Body of pancreas (tissue), 4 donors: ENCODE results near the gene BICRA. TPM values are rescaled to one million over a fixed set of nuclear protein-coding genes. Genes with fewer than 3 reads are reported as not detected.

Source experiments
- ATAC-seq: fragments of 150-250 bp; one replicate; pipeline ENCODE4 v1.9.1; 2016
- DNase-seq, 4 donors: peaks; one replicate each; pipeline ENCODE4 v3.0.0-alpha.2; 2019
- H3K27ac ChIP-seq, 4 donors: fragments of 200-600 bp; sonication (generic); 1 replicate in 3 of 4; 2 replicates in 1 of 4; pipeline versions ENCODE4 v1.5.1 to v1.6.1; 2016 to 2019; ENCODE audit warnings: mild to moderate bottlenecking in 1 of 4, mixed read lengths in 1 of 4, moderate library complexity in 1 of 4
- H3K27me3 ChIP-seq, 2 donors: fragments of 200-600 bp; sonication (generic); one replicate each; pipeline ENCODE4 v1.6.0; 2016; ENCODE audit warnings: mild to moderate bottlenecking in 1 of 2
- H3K36me3 ChIP-seq, 2 donors: fragments of 200-600 bp; sonication (generic); replicated peaks in 1 of 2; 2 replicates each; pipeline ENCODE4 v1.5.1; 2016; ENCODE audit warnings: low read depth in 2 of 2; ENCODE audit not compliant: insufficient read depth in 1 of 2
- H3K4me1 ChIP-seq: fragments of 200-600 bp; sonication (generic); one replicate; pipeline ENCODE4 v1.6.0; 2016
- H3K4me3 ChIP-seq, 2 donors: fragments of 200-600 bp; sonication (generic); 1 replicate in 1 of 2; 2 replicates in 1 of 2; pipeline ENCODE4 v1.5.1; 2016 to 2019
- H3K9me3 ChIP-seq, 3 donors: fragments of 200-600 bp; sonication (generic); 1 replicate in 2 of 3; 2 replicates in 1 of 3; pipeline ENCODE4 v1.5.1; 2016
- POLR2A ChIP-seq, 3 donors: fragments of 450-650 bp; IDR thresholded peaks; one replicate each; pipeline ENCODE4 v1.6.1; 2016; ENCODE audit warnings: antibody characterized with exemption in 3 of 3, mild to moderate bottlenecking in 2 of 3
- WGBS, 2 donors: methylation state at CpG; one replicate each; pipeline ENCODE4 v1.1.5; 2017; 5-methylcytosine and 5-hydroxymethylcytosine counted together
- intact Hi-C: fragments of 100-400 bp; cut with DNase I; formaldehyde crosslinking; loops from one replicate; pipeline ENCODE4 v1.15.1; 2023
- total RNA-seq, 2 donors: library from RNA; depleted of rRNA; stranded (reverse); fragments of >200 nt; gene quantifications; one replicate each; pipeline ENCODE4 v1.1.0, GENCODE V29; 2016
- TF ChIP-seq, protein P1 (sequence below), 7 experiments: fragments of 450-650 bp in 4 of 7; fragments of 200-600 bp in 3 of 7; sonication (generic) in 3 of 7; IDR thresholded peaks; one replicate each; pipeline ENCODE4 v1.5.1; 2016 to 2019; ENCODE audit warnings: antibody characterized with exemption in 7 of 7

The BICRA gene
- total RNA-seq, 2 donors from 2014 or later = 2.6 to 26.4 TPM

DNA sequence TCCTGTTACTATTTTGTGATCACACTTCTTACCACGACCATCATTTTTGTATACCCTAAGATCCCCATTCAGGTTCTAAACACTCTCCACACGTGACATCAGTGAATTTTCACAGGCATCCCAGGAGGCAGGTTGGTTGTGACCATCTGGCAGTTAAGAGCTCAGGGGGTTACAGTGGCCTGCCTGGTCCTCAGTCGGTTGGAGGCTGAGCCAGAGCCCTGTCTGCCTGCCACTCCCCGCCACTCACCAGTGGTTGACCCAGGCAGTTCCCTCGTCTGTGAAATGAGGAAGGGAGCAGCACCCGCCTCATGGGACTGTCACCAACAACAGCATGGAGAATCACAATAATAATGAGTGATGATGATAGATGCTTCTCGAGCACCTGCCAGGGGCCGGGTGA, 67.9 kb downstream of the BICRA start:
- no peak for DNase-seq
- 89 to 90% methylated on average over 7 to 8 of the region's 8 CpGs for WGBS, 2 donors
- H3K4me3 ChIP-seq = no peak overlapping the region
- H3K4me1 ChIP-seq = no peaks in the 10 kb centered on the region
- H3K9me3 ChIP-seq = no peaks in the 10 kb centered on the region
- no peak for TF ChIP-seq POLR2A (IDR thresholded peaks at IDR 0.05)
- TF ChIP-seq, protein P1, sequence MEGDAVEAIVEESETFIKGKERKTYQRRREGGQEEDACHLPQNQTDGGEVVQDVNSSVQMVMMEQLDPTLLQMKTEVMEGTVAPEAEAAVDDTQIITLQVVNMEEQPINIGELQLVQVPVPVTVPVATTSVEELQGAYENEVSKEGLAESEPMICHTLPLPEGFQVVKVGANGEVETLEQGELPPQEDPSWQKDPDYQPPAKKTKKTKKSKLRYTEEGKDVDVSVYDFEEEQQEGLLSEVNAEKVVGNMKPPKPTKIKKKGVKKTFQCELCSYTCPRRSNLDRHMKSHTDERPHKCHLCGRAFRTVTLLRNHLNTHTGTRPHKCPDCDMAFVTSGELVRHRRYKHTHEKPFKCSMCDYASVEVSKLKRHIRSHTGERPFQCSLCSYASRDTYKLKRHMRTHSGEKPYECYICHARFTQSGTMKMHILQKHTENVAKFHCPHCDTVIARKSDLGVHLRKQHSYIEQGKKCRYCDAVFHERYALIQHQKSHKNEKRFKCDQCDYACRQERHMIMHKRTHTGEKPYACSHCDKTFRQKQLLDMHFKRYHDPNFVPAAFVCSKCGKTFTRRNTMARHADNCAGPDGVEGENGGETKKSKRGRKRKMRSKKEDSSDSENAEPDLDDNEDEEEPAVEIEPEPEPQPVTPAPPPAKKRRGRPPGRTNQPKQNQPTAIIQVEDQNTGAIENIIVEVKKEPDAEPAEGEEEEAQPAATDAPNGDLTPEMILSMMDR (IDR thresholded peaks at IDR 0.05) = no peak
- H3K27ac ChIP-seq = no peak overlapping the region
- peaks cover 0 to 6% of the 10 kb centered on the region in 2 donors for H3K36me3 ChIP-seq
- no peak for ATAC-seq
- no peaks in the 10 kb centered on the region for H3K27me3 ChIP-seq
- intact Hi-C loops = no loop called here

DNA sequence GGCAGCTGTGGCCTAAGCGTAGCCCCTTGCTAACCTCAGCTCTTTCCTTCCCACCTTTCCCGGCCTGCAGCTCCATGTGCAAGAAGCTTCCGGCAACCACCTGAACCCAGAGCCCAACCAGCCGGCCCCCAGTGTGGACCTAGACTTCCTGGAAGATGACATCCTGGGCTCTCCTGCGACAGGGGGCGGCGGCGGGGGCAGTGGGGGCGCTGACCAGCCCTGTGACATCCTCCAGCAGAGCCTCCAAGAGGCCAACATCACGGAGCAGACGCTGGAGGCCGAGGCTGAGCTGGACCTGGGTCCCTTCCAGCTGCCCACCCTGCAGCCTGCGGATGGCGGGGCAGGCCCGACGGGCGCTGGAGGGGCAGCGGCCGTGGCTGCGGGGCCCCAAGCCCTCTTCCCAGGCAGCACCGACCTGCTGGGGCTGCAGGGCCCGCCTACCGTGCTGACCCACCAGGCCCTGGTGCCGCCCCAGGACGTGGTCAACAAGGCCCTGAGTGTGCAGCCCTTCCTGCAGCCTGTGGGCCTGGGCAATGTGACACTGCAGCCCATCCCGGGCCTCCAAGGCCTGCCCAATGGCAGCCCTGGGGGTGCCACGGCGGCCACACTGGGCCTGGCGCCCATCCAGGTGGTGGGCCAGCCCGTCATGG, 70.4 kb downstream of the BICRA start:
- no peak overlapping the region for H3K27ac ChIP-seq
- intact Hi-C loops = no loop called here
- no peak for ATAC-seq
- no peak overlapping the region for H3K4me3 ChIP-seq
- DNase-seq = no peak
- H3K4me1 ChIP-seq = no peaks in the 10 kb centered on the region
- 82 to 90% methylated on average over 6 to 26 of the region's 30 CpGs for whole genome bisulfite sequencing, 2 donors
- no peaks in the 10 kb centered on the region for H3K9me3 ChIP-seq
- TF ChIP-seq POLR2A (IDR thresholded peaks at IDR 0.05) = no peak
- TF ChIP-seq, protein P1 (IDR thresholded peaks at IDR 0.05) = no peak
- no peaks in the 10 kb centered on the region for H3K27me3 ChIP-seq
- peaks cover 0 to 6% of the 10 kb centered on the region in 2 donors for H3K36me3 ChIP-seq

DNA sequence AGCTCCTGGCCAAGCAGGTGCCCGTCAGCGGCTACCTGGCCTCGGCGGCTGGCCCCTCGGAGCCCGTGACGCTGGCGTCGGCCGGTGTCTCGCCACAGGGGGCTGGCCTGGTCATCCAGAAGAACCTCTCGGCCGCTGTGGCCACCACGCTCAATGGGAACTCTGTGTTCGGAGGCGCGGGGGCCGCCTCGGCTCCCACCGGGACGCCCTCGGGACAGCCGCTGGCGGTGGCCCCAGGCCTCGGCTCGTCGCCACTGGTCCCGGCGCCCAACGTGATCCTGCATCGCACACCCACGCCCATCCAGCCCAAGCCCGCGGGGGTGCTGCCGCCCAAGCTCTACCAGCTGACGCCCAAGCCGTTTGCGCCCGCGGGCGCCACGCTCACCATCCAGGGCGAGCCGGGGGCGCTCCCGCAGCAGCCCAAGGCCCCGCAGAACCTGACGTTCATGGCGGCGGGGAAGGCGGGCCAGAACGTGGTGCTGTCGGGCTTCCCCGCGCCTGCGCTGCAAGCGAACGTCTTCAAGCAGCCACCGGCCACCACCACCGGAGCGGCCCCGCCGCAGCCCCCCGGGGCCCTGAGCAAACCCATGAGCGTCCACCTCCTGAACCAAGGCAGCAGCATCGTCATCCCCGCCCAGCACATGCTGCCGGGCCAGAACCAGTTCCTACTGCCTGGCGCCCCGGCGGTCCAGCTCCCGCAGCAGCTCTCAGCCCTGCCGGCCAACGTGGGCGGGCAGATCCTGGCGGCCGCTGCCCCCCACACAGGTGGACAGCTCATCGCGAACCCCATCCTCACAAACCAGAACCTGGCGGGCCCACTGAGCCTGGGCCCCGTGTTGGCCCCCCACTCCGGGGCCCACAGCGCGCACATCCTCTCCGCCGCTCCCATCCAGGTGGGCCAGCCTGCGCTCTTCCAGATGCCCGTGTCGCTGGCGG, 71.3 kb downstream of the BICRA start:
- no peaks in the 10 kb centered on the region for H3K9me3 ChIP-seq
- H3K36me3 ChIP-seq = peaks cover 0 to 6% of the 10 kb centered on the region in 2 donors
- no peaks in the 10 kb centered on the region for H3K4me1 ChIP-seq
- no peak overlapping the region for H3K27ac ChIP-seq
- no peak for TF ChIP-seq POLR2A (IDR thresholded peaks at IDR 0.05)
- TF ChIP-seq, protein P1 (IDR thresholded peaks at IDR 0.05) = no peak
- 96 to 99% methylated on average over 25 to 62 of the region's 90 CpGs for WGBS, 2 donors
- H3K4me3 ChIP-seq = no peak overlapping the region
- ATAC-seq (no peak), DNase-seq (no peak)
- intact Hi-C loops = loop anchor here (10.0 kb wide), 1 partner anchor 155 kb away; no protein-coding TSS in a partner anchor
- no peaks in the 10 kb centered on the region for H3K27me3 ChIP-seq

DNA sequence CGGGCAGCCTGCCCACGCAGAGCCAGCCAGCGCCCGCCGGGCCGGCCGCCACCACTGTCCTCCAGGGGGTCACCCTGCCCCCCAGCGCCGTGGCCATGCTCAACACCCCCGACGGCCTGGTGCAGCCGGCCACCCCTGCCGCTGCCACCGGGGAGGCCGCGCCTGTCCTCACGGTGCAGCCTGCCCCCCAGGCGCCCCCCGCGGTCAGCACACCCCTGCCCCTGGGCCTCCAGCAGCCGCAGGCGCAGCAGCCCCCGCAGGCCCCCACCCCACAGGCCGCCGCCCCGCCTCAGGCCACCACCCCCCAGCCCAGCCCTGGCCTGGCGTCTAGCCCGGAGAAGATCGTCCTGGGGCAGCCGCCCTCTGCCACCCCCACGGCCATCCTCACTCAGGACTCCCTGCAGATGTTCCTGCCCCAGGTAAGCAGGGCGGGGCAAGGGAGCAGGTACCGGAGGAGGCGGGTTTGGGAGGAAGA, 72.0 kb downstream of the BICRA start:
- H3K36me3 ChIP-seq = peaks cover 0 to 6% of the 10 kb centered on the region in 2 donors
- WGBS, 2 donors = 89 to 100% methylated on average over 2 to 11 of the region's 34 CpGs

More for the DNA sequence above, 72.0 kb downstream of the BICRA start:
- DNase-seq (no peak), ATAC-seq (no peak)
- TF ChIP-seq POLR2A (IDR thresholded peaks at IDR 0.05) = no peak
- TF ChIP-seq, protein P1 (IDR thresholded peaks at IDR 0.05) = no peak
- H3K27me3 ChIP-seq = no peaks in the 10 kb centered on the region
- H3K4me3 ChIP-seq = no peak overlapping the region
- no peaks in the 10 kb centered on the region for H3K4me1 ChIP-seq
- no peak overlapping the region for H3K27ac ChIP-seq
- intact Hi-C loops = loop anchor here (10.0 kb wide), 1 partner anchor 156 kb away; no protein-coding TSS in a partner anchor
- no peaks in the 10 kb centered on the region for H3K9me3 ChIP-seq
